Measurements from ENCODE around the gene NAGLU. TPM values are rescaled to one million over a fixed set of nuclear protein-coding genes. Genes with fewer than 3 reads are reported as not detected.
A peak's percentile ranks its signal among the peaks of the same experiment; 100 is the strongest.
"Not testable (repeated sequence)": the region's sequence is repeated elsewhere in the genome, so short reads cannot be mapped to it uniquely, and the experiment has no call there.

The NAGLU gene
- total RNA-seq, 3 donors from 2014 or later: 42.9 to 101 (median 48.4) TPM

DNA sequence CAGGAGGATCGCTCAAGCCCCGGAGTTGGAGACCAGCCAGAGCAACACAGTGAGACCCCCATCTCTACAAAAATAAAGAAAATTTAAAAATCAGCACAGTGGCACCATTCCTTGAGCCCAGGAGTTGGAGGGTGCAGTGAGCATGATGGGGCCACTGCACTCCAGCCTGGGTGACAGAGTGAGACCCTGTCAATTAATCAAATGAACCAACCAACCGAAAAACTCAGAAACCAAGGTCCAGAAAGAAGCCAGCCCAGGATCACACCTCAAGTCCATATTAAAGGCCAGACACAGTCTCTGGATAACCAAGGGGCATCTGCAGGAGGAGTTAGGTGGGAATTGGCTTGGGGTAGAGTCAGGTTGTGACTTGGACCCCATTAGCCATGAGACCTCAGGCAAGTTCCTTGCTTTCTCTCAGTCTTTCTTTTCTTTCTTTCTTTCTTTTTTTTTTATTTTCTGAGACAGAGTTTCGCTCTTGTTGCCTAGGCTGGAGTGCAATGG lies 19.1 kb downstream of the NAGLU start:
- H3K27me3 ChIP-seq: no peaks in the 10 kb centered on the region
- H3K36me3 ChIP-seq: no peaks in the 10 kb centered on the region
- no peak for TF ChIP-seq POLR2A (IDR thresholded peaks at IDR 0.05)
- TF ChIP-seq, protein P1, sequence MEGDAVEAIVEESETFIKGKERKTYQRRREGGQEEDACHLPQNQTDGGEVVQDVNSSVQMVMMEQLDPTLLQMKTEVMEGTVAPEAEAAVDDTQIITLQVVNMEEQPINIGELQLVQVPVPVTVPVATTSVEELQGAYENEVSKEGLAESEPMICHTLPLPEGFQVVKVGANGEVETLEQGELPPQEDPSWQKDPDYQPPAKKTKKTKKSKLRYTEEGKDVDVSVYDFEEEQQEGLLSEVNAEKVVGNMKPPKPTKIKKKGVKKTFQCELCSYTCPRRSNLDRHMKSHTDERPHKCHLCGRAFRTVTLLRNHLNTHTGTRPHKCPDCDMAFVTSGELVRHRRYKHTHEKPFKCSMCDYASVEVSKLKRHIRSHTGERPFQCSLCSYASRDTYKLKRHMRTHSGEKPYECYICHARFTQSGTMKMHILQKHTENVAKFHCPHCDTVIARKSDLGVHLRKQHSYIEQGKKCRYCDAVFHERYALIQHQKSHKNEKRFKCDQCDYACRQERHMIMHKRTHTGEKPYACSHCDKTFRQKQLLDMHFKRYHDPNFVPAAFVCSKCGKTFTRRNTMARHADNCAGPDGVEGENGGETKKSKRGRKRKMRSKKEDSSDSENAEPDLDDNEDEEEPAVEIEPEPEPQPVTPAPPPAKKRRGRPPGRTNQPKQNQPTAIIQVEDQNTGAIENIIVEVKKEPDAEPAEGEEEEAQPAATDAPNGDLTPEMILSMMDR (IDR thresholded peaks at IDR 0.05): no peak
- no peak for TF ChIP-seq POLR2AphosphoS5 (IDR thresholded peaks at IDR 0.05)
- intact Hi-C loops (cut with DNase I; ENCODE audit: low total_unique reads): no loop called here
- no peak for DNase-seq (ENCODE audit: low spot score in 2 of 2)
- H3K4me1 ChIP-seq: peaks cover 3 to 10% of the 10 kb centered on the region in 2 donors
- peak overlapping the region; percentile 91 to 94 for H3K27ac ChIP-seq
- peak overlapping the region; percentile 74 to 87 (median 75) for H3K4me3 ChIP-seq
- no peaks in the 10 kb centered on the region for H3K9me3 ChIP-seq

DNA sequence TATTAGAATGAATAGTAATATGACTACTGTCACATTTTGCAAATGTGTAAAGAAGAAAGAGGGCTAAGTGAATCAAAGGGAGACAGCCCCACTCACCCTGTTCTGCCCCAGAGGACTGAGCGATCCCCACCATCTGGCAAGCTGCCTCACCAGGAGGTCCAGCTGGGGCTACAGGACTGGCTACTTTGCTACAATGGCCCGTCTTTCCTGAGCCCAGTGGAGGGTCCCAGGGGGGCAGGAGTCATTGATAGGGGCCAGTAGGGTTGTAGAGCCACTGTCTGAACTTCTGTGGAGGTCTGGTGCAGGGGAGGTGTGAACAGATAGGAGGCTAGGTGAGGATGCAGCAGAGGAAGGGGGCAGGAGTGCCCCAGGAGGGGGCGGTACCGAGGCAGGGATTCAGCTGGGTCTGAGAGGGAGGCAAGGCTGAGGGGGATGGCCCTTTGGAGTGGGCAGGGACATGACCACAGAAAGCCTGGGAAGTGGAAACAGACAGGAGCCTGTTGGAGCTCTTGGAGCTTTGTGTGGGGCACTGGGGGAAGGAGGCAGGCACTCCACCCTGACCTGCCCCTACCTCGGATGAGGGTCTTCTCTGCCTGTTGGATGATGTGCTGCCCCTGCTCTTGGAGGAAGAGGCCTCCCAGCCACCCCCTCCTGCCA lies 20.0 kb downstream of the NAGLU start:
- H3K4me1 ChIP-seq; H3K27ac ChIP-seq; H3K36me3 ChIP-seq; DNase-seq (ENCODE audit: low spot score in 2 of 2); H3K9me3 ChIP-seq; intact Hi-C loops (cut with DNase I; ENCODE audit: low total_unique reads); H3K27me3 ChIP-seq: not testable (repeated sequence)
- H3K4me3 ChIP-seq: peak overlapping the region in 1 of 3 donors; percentile 75

DNA sequence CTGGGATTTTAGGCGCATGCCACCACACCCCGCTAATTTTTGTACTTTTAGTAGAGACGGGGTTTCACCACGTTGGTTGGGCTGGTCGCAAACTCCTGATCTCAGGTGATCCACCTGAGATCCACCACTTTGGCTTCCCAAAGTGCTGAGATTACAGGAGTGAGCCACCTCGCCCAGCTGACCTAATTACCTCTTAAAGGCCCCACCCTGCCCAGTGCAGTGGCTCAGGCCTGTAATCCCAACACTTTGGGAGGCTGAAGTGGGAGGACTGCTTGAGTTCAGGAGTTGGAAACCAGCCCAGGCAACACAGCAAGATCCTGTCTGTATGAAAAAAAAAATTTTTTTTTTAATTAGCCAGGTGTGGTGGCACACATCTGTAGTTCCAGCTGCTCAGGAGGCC lies 23.0 kb downstream of the NAGLU start:
- Histone ChIP-seq H3K9me3 (no peaks in the 10 kb centered on the region), H3K4me3 (no peak overlapping the region), H3K36me3 (no peaks in the 10 kb centered on the region), H3K4me1 (peaks cover 12 to 14% of the 10 kb centered on the region in 2 donors), H3K27ac (peak overlapping the region in 1 of 2 donors; percentile 49), H3K27me3 (no peaks in the 10 kb centered on the region)
- TF ChIP-seq, protein P1 (IDR thresholded peaks at IDR 0.05): no peak
- TF ChIP-seq POLR2A (IDR thresholded peaks at IDR 0.05): no peak
- DNase-seq (ENCODE audit: low spot score in 2 of 2): no peak
- intact Hi-C loops (cut with DNase I; ENCODE audit: low total_unique reads): no loop called here

DNA sequence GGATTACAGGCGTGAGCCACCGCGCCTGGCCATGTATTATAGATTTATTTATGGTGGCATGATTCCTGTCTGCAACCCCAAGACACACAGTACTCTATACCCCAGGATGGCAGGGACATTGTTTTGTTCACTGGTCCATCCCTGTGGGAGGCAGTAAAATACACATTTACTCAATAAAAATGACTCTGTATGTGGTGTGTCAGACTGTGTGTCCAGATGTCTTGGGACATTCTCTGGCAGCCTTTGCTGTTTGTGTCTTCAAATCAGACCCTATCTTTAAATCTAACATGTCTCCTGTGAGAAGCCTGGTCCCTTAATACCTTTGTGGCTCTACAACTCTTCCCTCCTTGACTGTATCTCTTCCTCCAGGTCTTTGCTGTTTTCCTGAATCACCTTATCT lies 24.2 kb downstream of the NAGLU start:
- Histone ChIP-seq H3K9me3 (no peaks in the 10 kb centered on the region), H3K36me3 (no peaks in the 10 kb centered on the region), H3K27me3 (no peaks in the 10 kb centered on the region), H3K27ac (peak overlapping the region; percentile 21 to 65), H3K4me3 (no peak overlapping the region), H3K4me1 (peaks cover 15% of the 10 kb centered on the region in 2 donors)
- no peak for DNase-seq (ENCODE audit: low spot score in 2 of 2)
- TF ChIP-seq, protein P1 (IDR thresholded peaks at IDR 0.05): no peak
- no peak for TF ChIP-seq POLR2AphosphoS5 (IDR thresholded peaks at IDR 0.05)
- TF ChIP-seq POLR2A (IDR thresholded peaks at IDR 0.05): no peak
- intact Hi-C loops (cut with DNase I; ENCODE audit: low total_unique reads): no loop called here

DNA sequence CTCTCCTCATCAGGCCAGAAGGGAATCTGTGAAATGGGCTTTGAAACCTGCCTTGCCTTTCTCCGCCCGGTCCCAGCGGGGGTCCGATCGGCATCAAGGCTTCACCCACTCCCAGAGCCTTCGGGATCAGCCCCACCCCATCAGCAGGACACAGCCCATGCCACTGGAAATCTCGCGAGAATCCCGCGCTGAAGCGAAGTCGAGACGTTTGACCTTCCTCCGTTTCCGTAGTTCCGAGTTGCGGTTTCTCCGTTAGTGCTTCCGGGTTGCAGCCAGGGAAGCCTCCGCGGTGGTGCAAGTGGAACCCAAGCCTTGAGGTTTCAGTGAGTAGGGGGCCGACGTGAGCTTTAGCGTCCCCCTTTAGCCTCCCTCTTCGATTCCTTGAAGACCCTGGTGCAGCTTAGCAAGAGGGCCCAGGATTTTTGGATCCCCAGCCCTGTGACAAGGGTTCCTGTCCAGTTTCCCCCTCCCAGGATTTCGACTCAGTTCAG lies 25.9 kb downstream of the NAGLU start, which contains the start of gene COASY:
COASY (plus strand) TSS at position 252 of the 491 bp plus-strand sequence. CDS start 475 bp downstream, outside the sequence.
- Histone ChIP-seq H3K4me1 (peaks cover 15% of the 10 kb centered on the region in 2 donors), H3K36me3 (no peaks in the 10 kb centered on the region), H3K9me3 (no peaks in the 10 kb centered on the region), H3K27ac (peak within 1 kb of the TSS; percentile 86 to 95), H3K27me3 (no peaks in the 10 kb centered on the region), H3K4me3 (peak within 1 kb of the TSS; percentile 87 to 88 (median 88))
- DNase-seq (ENCODE audit: low spot score in 2 of 2): peak; percentile 93 to 96
- TF ChIP-seq POLR2AphosphoS5 (IDR thresholded peaks at IDR 0.05): peak; percentile 92 to 94 (median 93)
- TF ChIP-seq, protein P1 (IDR thresholded peaks at IDR 0.05): no peak
- peak; percentile 58 for TF ChIP-seq POLR2A (IDR thresholded peaks at IDR 0.05)
- intact Hi-C loops (cut with DNase I; ENCODE audit: low total_unique reads): no loop called here
